ENCODE data around the gene CDX1.

CDX1 gene

GRCh38 chr5:150197476-150197875 lies 30.9 kb downstream of the CDX1 start:
- TF ChIP-seq, protein P1, sequence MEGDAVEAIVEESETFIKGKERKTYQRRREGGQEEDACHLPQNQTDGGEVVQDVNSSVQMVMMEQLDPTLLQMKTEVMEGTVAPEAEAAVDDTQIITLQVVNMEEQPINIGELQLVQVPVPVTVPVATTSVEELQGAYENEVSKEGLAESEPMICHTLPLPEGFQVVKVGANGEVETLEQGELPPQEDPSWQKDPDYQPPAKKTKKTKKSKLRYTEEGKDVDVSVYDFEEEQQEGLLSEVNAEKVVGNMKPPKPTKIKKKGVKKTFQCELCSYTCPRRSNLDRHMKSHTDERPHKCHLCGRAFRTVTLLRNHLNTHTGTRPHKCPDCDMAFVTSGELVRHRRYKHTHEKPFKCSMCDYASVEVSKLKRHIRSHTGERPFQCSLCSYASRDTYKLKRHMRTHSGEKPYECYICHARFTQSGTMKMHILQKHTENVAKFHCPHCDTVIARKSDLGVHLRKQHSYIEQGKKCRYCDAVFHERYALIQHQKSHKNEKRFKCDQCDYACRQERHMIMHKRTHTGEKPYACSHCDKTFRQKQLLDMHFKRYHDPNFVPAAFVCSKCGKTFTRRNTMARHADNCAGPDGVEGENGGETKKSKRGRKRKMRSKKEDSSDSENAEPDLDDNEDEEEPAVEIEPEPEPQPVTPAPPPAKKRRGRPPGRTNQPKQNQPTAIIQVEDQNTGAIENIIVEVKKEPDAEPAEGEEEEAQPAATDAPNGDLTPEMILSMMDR (IDR thresholded peaks at IDR 0.05; ENCODE audit: extremely low read depth, missing control alignments), result no peak
- DNase-seq (ENCODE audit: low spot score), result no peak

DNA sequence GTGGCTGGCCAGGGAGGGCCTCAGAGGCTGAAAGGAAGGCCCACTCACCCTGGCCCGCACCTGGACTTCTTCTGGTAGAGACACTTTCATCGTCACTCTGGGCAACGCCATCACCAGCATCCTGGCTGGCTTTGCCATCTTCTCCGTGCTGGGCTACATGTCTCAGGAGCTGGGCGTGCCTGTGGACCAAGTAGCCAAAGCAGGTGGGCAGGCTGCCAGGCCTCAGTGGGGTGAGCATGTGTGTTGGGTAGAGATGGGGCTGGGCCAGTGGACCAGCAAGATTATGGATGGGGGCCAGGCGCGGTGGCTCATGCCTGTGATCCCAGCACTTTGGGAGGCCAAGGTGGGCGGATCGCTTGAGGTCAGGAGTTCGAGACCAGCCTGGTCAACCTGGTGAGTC lies 35.9 kb downstream of the CDX1 start:
- TF ChIP-seq, protein P1 (IDR thresholded peaks at IDR 0.05; ENCODE audit: extremely low read depth, missing control alignments), result no peak
- no peak for DNase-seq (ENCODE audit: low spot score)

DNA sequence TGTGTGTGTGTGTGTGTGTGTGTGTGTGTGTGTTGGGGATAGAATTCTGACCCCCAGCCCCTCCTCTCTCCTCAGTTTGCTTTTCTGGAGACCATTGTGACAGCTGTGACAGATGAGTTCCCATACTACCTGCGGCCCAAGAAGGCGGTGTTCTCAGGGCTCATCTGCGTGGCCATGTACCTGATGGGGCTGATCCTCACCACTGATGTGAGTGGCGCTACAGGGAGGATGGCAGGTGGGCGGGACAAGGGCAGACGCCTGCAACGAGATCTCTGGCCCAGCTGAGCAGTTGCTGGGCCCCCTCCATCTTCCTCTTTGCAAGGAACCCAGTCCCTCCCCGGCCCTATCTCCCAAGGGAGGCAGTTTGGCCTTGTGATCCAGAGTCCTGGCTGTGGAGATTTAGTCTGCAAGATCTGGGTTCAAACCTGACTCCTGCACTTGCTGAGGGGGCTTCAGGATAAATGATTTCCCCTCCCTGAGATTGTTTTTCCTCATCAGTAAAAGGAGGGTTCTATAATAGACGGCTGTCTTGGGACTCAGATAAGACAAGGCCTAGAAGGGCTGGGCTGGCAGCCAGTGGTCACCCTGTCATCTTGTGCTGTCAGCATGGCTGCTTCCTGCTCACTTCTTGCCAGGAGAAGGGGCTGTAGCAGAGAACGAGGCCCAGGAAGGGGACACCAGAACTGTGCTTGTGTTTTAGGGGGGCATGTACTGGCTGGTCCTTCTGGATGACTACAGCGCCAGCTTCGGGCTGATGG lies 37.4 kb downstream of the CDX1 start:
- TF ChIP-seq, protein P1 (IDR thresholded peaks at IDR 0.05; ENCODE audit: extremely low read depth, missing control alignments), result no peak
- no peak for DNase-seq (ENCODE audit: low spot score)

DNA sequence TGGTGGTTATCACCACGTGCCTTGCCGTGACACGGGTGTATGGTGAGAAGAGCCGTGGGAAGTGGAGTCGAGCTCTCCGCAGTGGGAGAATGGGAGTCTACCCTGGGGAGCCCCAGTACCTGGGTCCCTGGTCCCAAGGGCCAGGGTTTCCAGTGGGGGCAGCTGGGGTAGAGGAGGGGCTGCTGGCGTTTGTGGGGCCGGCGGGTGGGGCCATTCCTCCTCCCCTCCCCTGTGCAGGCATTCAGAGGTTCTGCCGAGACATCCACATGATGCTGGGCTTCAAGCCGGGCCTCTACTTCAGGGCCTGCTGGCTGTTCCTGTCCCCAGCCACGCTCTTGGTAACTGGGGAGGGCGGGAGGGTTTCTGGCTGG lies 38.0 kb downstream of the CDX1 start:
- no peak for DNase-seq (ENCODE audit: low spot score)
- TF ChIP-seq, protein P1 (IDR thresholded peaks at IDR 0.05; ENCODE audit: extremely low read depth, missing control alignments), result no peak

GRCh38 chr5:150206098-150206778 lies 39.7 kb downstream of the CDX1 start:
- TF ChIP-seq, protein P1 (IDR thresholded peaks at IDR 0.05; ENCODE audit: extremely low read depth, missing control alignments), result no peak
- DNase-seq (ENCODE audit: low spot score), result no peak

DNA sequence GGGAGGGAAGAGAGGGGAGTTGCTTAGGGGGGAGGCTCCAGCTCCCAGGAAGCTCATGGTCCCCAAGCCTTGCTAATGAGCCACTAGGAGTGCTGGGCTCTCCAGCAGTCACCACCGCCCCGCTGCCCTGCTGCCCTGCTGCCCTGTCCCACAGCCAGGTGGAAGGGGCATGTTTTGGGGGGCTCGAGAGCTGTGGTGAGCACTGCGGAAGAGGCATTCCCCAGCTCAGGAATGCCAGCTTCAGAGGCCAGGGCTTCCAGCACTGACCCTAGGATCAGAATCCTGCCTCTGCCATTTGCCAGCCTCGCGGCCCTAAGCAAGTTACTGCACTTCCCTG lies 40.2 kb downstream of the CDX1 start:
- DNase-seq (ENCODE audit: low spot score), result no peak
- TF ChIP-seq, protein P1 (IDR thresholded peaks at IDR 0.05; ENCODE audit: extremely low read depth, missing control alignments), result no peak

DNA sequence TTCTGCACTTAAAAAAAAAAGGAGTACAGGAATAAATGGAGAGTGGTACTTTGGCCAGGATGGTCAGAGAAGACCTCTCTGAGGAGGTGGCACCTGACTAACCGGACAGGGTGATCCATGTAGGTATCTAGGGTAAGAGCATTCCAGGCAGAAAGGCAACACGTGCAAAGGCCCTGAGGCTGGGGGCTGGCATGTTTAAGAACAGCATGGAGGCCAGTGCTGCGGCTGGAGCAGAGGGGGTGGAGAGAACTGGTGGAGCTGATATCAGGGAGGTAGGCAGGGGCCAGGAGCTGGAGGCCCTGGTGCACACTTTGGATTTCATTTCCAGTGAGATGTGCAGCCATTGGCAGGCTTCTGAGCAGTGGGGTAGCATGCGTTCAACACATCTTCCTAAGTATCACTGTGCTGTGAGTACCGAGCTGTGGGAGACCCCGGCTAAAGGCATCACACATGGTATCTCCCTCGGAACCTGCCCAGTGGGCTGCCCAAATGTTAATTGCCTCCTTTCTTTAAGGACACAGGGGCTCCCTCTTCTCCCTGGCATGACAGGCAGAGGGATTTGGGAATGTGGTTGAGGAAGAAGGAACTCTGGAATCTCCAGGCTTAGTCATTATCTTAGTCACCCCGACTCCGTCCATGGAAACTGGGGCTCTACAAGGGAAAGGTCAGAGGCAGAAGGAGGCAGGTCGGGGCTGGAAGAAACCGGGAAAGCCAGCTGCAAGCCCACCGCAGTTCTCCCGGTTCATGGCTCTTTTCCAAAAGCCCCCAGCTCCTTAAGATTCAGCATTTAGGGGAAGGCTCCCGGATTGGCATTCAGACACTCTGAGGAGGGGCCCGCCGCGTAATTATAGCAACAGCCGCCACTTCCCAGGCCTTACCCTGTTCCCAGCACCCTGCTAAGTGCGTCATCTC lies 41.9 kb downstream of the CDX1 start:
- no peak for DNase-seq (ENCODE audit: low spot score)
- TF ChIP-seq, protein P1 (IDR thresholded peaks at IDR 0.05; ENCODE audit: extremely low read depth, missing control alignments), result no peak

Measured in GM20000 (cell line).